GM21515 (cell line): ENCODE measurements around the gene JOSD2.
A peak's percentile ranks its signal among the peaks of the same experiment; 100 is the strongest.
"Not testable (repeated sequence)": the region's sequence is repeated elsewhere in the genome, so short reads cannot be mapped to it uniquely, and the experiment has no call there.

ENCODE experiments used
- ATAC-seq: cut with Tn5 transposase; IDR thresholded peaks from one replicate; pipeline ENCODE4 v1.9.1; 2021; ENCODE audit not compliant: unreplicated experiment

The JOSD2 gene

GRCh38 chr19:50478901-50479715 is 31.9 kb downstream of the JOSD2 start:
- ATAC-seq = no peak

GRCh38 chr19:50477751-50478515 is 33.1 kb downstream of the JOSD2 start:
- ATAC-seq = no peak

- ATAC-seq = no peak
Observed at GRCh38 chr19:50476907-50477238, 34.1 kb downstream of the JOSD2 start.

GRCh38 chr19:50476224-50476906 is 34.6 kb downstream of the JOSD2 start, which contains the start of the genes EMC10 and GARIN5A:
EMC10 (plus strand) TSS chr19:50476507; CDS start chr19:50476545, 38 bp downstream.
GARIN5A (minus strand) TSS chr19:50476848; CDS start chr19:50476388, 460 bp downstream.
- peak; percentile 71 for ATAC-seq

- no peak for ATAC-seq
Observed at GRCh38 chr19:50475736-50476223, 35.2 kb downstream of the JOSD2 start.

- ATAC-seq = no peak
Observed at GRCh38 chr19:50475101-50475568, 35.9 kb downstream of the JOSD2 start.

- ATAC-seq = not testable (repeated sequence)
Observed at GRCh38 chr19:50473336-50473735, 37.7 kb downstream of the JOSD2 start.

- ATAC-seq = no peak
Observed at GRCh38 chr19:50468818-50469217, 42.2 kb downstream of the JOSD2 start.

GRCh38 chr19:50467566-50467965 is 43.4 kb downstream of the JOSD2 start:
- no peak for ATAC-seq

- no peak for ATAC-seq
Observed at GRCh38 chr19:50466706-50467039, 44.3 kb downstream of the JOSD2 start.

- no peak for ATAC-seq
Observed at GRCh38 chr19:50465986-50466705, 44.8 kb downstream of the JOSD2 start.

- ATAC-seq = no peak
Observed at GRCh38 chr19:50465000-50465399, 46.0 kb downstream of the JOSD2 start.

- no peak for ATAC-seq
Observed at GRCh38 chr19:50464348-50464747, 46.6 kb downstream of the JOSD2 start.

GRCh38 chr19:50462970-50463369 is 48.0 kb downstream of the JOSD2 start:
- no peak for ATAC-seq

- ATAC-seq = no peak
Observed at GRCh38 chr19:50461066-50461875, 49.7 kb downstream of the JOSD2 start.

GRCh38 chr19:50460161-50460765 is 50.7 kb downstream of the JOSD2 start:
- ATAC-seq = no peak

- no peak for ATAC-seq
Observed at GRCh38 chr19:50459638-50460037, 51.4 kb downstream of the JOSD2 start.

GRCh38 chr19:50459067-50459456 is 51.9 kb downstream of the JOSD2 start:
- no peak for ATAC-seq

- no peak for ATAC-seq
Observed at GRCh38 chr19:50458396-50459066, 52.5 kb downstream of the JOSD2 start.
